Prostate gland (tissue), 2 donors: ENCODE data around the gene SPOCK1.

Experiments
- CTCF ChIP-seq, 4 experiments: fragments of 200-600 bp in 2 of 4; fragments of 450-650 bp in 2 of 4; sonication (generic) in 2 of 4; IDR thresholded peaks; 1 replicate in 3 of 4; 2 replicates in 1 of 4; pipeline ENCODE4 v1.5.1; 2016 to 2019; ENCODE audit warnings: antibody characterized with exemption in 4 of 4, mild to moderate bottlenecking in 2 of 4, moderate library complexity in 2 of 4
- POLR2A ChIP-seq: fragments of 450-650 bp; IDR thresholded peaks from one replicate; pipeline ENCODE4 v1.6.1; 2016; ENCODE audit warnings: antibody characterized with exemption, mild to moderate bottlenecking
- POLR2AphosphoS5 ChIP-seq: sonication (generic); formaldehyde crosslinking; IDR thresholded peaks from one replicate; pipeline ENCODE4 v1.6.1; 2017; ENCODE audit warnings: antibody characterized with exemption

GRCh38 chr5:137040024-137040423, 459.1 kb downstream of the SPOCK1 start:
- no peak for TF ChIP-seq CTCF (IDR thresholded peaks at IDR 0.05)
- TF ChIP-seq POLR2A, result no peak
- no peak for TF ChIP-seq POLR2AphosphoS5
